D721Med (cell line): ENCODE results near the gene SARS2.

ENCODE experiments used
- DNase-seq: peaks from one replicate; pipeline ENCODE4 v3.0.0; 2011; ENCODE audit warnings: low spot score; ENCODE audit not compliant: insufficient read length
- FAIRE-seq: peaks from 2 replicates; lab custom pipeline; 2011; peaks lifted over from hg19 to GRCh38; lab: Jason Lieb, UNC
- CTCF ChIP-seq: IDR thresholded peaks from 2 replicates; pipeline ENCODE4 v1.5.1; 2012; ENCODE audit warnings: mild to moderate bottlenecking, control low read depth; ENCODE audit not compliant: insufficient read depth; ENCODE audit errors: missing control alignments

The SARS2 gene

GRCh38 chr19:38932425-38933179, 2.0 kb upstream of the SARS2 start:
- TF ChIP-seq CTCF, result peak; percentile 40
- FAIRE-seq, result no peak
- no peak for DNase-seq

- TF ChIP-seq CTCF, result no peak
- FAIRE-seq (no peak), DNase-seq (no peak)
Measured at GRCh38 chr19:38931521-38931793, 894 bp upstream of the SARS2 start.

- DNase-seq (peak; percentile 94), FAIRE-seq (peak; percentile 60)
- TF ChIP-seq CTCF, result no peak
Measured at GRCh38 chr19:38930776-38931520, 385 bp upstream of the SARS2 start, which contains the start of gene MRPS12. Gene MRPS12 (plus strand): TSS chr19:38930944. CDS start chr19:38931295, 351 bp downstream.

GRCh38 chr19:38928391-38929001, 2.1 kb downstream of the SARS2 start:
- no peak for TF ChIP-seq CTCF
- DNase-seq (no peak), FAIRE-seq (no peak)

GRCh38 chr19:38924388-38924787, 6.2 kb downstream of the SARS2 start:
- no peak for FAIRE-seq
- DNase-seq, result no peak
- TF ChIP-seq CTCF, result no peak

GRCh38 chr19:38922482-38922881, 8.1 kb downstream of the SARS2 start:
- no peak for TF ChIP-seq CTCF
- FAIRE-seq, result no peak

More at GRCh38 chr19:38922482-38922881, 8.1 kb downstream of the SARS2 start:
- DNase-seq, result no peak
